Effector CD4-positive, alpha-beta T cell (primary cell): Measurements from ENCODE around the gene TRAPPC10.

Experiments used
- DNase-seq: peaks from one replicate; pipeline ENCODE4 v3.0.0-alpha.2; 2020

TRAPPC10 gene

GRCh38 chr21:44038063-44038462 is 26.0 kb downstream of the TRAPPC10 start:
- DNase-seq, result no peak

- DNase-seq, result no peak
Observed at GRCh38 chr21:44039828-44040227, 27.7 kb downstream of the TRAPPC10 start.

- DNase-seq, result no peak
Observed at GRCh38 chr21:44043613-44044012, 31.5 kb downstream of the TRAPPC10 start.

GRCh38 chr21:44046734-44047133 is 34.6 kb downstream of the TRAPPC10 start:
- no peak for DNase-seq

GRCh38 chr21:44047996-44048560 is 36.0 kb downstream of the TRAPPC10 start:
- DNase-seq, result no peak

GRCh38 chr21:44049182-44049581 is 37.1 kb downstream of the TRAPPC10 start:
- DNase-seq, result no peak

- no peak for DNase-seq
Observed at GRCh38 chr21:44049606-44050005, 37.5 kb downstream of the TRAPPC10 start.

GRCh38 chr21:44050276-44050675 is 38.2 kb downstream of the TRAPPC10 start:
- no peak for DNase-seq

GRCh38 chr21:44051462-44051941 is 39.4 kb downstream of the TRAPPC10 start:
- DNase-seq, result no peak

- no peak for DNase-seq
Observed at GRCh38 chr21:44052071-44052829, 40.1 kb downstream of the TRAPPC10 start.

- DNase-seq, result no peak
Observed at GRCh38 chr21:44052830-44053226, 40.7 kb downstream of the TRAPPC10 start.

GRCh38 chr21:44053567-44053966 is 41.5 kb downstream of the TRAPPC10 start:
- no peak for DNase-seq

GRCh38 chr21:44054710-44055109 is 42.6 kb downstream of the TRAPPC10 start:
- DNase-seq, result no peak

- no peak for DNase-seq
Observed at GRCh38 chr21:44057055-44057454, 44.9 kb downstream of the TRAPPC10 start.

- DNase-seq, result no peak
Observed at GRCh38 chr21:44057960-44058651, 46.0 kb downstream of the TRAPPC10 start.

- no peak for DNase-seq
Observed at GRCh38 chr21:44058652-44058964, 46.5 kb downstream of the TRAPPC10 start.

- no peak for DNase-seq
Observed at GRCh38 chr21:44058981-44059380, 46.9 kb downstream of the TRAPPC10 start.

GRCh38 chr21:44059710-44060109 is 47.6 kb downstream of the TRAPPC10 start:
- no peak for DNase-seq

GRCh38 chr21:44062380-44062779 is 50.3 kb downstream of the TRAPPC10 start:
- no peak for DNase-seq

GRCh38 chr21:44063151-44063912 is 51.2 kb downstream of the TRAPPC10 start:
- no peak for DNase-seq

- no peak for DNase-seq
Observed at GRCh38 chr21:44064852-44065403, 52.8 kb downstream of the TRAPPC10 start.

GRCh38 chr21:44065428-44065827 is 53.3 kb downstream of the TRAPPC10 start:
- peak; percentile 84 for DNase-seq

- DNase-seq, result no peak
Observed at GRCh38 chr21:44066116-44066515, 54.0 kb downstream of the TRAPPC10 start.
